ENCODE results near the gene LBHD2.

LBHD2 gene

DNA sequence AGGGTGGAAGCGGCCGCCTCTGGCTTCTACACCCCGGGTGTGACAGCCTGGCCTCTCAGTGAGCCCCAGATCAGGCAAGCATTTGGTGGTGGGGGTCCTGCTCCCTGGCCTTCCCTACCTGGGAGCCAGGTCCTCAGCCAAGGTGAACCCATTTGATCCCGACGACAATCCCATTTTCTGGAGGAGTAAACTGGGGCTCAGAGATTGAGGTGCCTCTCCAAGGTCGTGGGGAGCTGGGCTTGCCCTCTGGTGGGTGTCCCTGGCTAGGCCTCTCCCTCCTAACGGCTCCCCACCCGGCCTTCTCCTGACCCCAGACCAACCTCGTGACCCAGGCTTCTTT is 7.8 kb downstream of the LBHD2 start:
- DNase-seq = no peak

DNA sequence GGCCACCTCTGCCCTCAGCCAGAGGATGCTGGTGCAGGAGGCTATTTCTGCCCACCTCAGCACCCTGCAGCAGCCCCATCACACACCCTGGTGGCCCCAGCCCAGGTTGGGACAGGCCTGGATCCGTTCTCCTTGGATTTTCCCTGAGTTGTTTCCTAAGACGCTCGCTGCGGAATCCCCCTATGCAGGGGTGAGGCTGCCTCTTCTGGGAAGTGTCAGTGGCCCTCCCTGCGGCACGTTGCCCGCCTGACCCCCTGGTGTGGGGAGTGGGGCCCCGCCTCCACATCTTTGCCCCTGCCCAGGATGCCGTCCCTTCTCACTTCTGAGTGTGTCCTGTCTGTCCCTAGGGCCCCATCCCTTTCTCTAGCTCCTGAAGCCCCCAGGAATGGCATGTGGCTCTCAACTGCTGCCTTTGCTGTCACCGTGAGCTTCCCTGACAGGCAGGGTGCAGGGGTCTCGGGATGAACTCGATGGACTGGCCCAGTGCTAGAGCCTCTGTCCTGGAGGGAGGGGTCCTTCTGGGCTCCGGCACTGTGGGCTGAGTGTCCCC is 9.9 kb downstream of the LBHD2 start:
- DNase-seq = no peak

DNA sequence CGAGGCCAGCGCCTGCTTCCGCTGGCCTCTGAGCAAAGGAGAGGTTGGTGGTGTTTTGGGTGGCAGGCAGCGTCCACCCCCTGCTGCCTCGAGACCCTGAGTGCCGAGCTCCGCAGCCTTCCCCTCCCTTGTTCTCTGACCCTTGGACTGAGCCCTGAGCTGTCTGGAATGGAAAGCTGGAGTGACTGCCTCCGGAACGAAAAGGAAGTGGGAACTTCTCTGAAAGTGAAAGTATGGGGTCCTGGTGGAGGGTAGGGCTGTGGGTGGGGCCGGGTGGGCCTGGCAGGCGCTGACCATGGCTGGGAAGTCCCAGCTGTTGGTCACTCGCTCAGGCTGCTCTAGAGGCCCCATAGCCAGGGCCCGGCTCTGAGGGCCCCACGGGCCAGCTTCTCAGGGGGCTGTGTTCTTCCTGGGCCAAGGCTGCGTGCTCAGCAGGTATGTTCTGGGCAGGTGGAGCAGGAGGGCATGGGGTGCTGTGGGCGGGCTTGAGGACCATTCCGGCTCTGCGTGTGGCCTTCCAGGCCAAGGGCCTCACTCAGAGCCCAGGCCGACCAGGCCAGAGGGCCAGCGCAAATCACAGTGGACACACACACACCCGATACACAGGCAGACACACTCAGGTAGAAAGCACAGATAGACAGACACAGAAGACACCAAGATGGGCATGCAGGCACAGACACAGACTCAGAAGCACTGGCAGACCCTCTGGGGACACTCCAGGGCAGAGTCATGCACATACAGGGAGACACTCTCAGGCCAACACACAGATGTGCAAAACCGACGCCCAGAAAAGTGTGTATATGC is 10.6 kb downstream of the LBHD2 start, which contains the start of gene EXOC3L4:
Gene EXOC3L4, plus strand, starts transcription at position 320 of the 804 bp plus-strand sequence. CDS start 5,495 bp downstream, outside the sequence.
- no peak for DNase-seq

DNA sequence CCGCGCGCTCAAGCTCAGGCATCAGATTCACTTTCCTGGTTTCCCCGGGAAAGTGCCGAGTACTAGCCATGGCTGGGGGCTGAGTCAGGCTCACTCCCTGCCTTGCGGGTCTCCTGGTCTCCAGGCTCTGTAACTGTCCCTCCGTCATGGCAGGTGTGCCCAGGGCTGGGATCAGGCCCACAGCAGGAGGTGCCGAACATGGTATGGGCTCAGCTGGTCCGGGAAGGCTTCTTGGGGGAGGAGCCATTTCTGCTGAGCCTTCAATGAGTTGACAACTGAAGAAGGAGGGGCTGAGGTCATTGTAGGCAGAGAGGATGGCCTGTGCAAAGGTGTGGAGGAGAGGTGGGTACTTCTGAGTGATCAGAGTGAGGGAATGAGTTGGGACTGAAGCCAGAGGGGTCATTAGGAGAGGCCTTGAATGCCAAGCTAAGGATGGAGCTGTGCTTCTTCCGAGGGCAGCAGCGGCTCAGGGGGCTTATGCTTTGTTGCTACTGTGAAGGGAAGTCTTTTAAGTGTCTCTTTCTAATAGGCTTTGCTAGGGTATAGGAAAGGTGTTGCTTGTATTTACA is 11.3 kb downstream of the LBHD2 start:
- DNase-seq = no peak

DNA sequence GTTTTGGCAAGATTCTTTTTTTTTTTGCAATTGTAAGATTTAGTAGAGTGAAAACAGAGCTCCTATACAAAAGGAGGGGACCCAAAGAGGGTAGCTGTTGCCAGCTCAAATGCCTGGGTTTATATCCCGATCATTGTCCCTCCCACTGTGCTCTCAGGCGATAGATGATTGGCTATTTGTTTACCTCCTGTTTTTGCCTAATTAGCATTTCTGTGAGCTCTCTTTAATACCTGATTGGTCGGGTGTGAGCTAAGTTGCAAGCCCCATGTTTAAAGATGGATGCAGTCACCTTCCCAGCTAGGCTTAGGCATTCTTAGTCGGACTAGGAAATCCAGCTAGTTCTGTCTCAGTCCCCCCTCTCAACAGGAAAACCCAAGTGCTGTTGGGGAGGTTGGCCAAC is 12.4 kb downstream of the LBHD2 start:
- no peak for DNase-seq

DNA sequence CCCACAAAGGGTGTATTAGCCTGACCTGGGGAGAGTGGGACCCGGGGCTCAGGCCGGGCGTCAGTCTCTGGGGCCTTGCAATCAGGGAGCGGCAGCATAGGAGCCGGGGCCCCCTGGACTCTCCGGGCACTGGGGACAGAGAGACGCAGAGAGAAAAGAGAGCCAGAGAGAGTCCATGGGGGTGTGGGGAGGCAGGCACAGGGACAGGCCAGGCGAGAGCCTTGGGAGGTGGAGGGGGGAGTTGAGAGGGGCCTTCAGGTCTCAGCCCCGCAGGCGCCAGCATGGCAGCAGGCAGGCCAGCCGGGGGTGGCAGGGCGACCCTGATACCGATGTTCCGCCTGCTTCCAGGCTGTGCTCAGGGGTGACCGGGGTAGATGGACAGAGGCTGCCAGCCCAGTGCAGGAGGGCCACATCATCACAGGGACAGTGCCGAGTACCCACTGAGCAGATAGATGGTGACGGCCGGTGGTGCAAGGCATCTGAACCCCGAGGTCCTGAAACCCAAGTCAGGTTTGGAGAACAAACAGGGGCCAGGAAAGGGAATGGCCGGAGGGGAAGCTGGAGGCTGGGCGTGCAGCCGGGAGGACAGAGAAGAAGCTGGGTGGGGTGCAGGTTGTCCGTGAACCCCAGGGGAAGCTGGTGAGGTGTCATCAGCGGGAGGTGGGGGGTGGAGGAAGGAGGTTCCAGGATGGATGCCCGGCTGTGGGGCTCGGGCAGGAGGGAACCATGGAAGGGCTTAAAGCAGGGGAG is 13.4 kb downstream of the LBHD2 start:
- no peak for DNase-seq

DNA sequence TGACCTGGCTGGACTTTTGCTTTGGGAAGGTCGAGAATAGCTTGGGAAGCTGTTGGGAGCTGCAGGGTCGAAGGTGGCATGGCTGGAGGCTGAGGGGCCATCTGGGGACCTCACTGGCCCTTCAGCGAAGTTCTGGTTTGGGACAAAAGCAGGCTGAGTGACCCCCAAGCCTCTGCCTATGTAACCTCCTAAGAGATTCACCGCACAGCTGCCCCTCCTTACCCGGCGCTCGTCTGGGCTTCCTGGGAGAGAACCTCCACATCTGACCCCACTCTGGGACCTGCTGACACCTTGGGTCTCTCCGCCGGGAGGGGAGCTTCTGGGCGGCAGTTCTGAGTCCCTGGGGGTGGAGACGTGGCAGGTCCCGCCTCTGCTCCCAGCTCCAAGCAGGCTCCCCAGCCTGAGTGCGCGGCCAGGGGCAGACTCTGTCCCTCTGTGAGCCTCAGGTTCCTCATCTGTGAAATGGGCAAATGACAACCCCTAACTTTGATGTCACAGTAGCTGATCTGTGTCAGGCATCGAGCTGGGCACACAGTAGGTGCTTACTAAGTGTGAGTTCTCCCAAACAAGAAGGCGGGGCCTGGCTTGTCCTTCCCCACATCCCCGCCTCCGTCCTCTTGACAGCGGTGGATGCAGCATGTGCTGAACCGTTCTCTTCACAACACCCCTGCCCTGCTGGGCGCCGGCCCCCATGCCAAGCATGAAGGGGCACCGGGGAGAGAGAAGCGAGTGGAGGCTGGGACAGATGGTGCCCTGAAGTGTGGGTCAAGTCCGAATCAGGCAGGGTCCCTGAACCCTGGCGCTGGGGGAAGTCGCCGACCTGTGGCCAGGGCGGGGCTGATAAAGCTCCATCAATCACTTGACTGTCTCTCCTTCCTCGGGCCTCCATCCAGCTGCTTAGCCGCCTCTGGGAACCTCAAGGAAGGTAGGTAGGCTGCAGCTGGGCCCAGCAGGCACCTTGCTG is 14.3 kb downstream of the LBHD2 start:
- no peak for DNase-seq

DNA sequence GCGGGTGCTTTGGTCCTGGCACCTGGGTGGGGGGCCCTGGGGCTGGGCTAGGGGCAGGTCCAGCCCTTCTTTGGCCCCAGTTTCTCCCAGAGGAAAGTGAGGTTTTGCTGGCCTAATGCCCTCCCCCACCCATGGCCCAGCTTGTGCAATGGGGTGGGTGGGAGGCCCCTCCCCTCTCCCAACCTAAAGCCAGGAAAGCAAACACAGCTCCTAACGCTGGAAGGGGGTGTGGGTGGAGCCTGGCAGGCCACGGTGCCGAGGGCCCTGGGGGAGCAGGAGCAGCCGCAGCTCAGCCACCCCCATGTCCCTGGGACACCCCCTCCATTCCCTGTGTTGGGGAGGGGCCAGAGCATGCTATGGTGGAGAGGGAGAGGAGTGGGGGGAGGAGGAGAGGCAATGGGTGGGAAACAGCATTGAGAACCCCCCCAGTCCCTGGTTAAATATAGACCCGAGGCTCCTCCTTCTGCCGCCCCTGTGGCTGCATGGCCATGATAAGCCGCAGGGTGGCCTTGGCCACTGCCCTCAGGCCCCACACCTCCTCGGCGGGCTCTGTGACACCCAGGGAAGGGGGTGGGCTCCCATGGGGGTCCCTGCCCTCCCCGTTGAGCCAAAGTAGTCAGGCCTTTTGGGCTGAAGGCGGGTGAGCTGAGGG is 15.2 kb downstream of the LBHD2 start:
- no peak for DNase-seq

DNA sequence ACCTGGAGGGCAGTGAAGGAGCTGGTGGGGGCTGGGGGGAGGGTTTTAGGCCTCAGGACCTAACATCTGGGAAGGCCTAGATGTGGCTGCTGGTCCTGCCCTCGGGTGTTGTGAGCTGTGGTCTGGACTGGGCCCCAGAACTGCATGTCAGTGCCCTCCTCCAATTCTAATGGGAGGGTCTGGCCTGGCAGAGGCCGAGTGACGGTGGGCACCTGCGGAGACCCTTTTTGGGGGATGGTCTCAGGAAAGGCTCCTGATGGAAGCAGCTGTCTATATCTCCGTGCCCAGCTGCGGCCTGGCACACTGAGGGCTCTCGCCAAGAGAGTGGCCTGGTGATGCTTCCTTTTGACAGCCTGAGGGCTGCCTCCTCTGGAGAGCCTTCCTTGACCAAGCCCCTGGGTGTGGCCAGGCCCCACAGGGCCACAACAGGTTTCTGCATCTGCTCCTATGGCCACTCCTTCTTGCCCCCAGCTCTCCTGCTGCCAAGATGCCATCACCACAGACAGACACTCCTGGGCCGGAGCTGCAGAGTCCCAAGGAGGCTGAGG is 15.8 kb downstream of the LBHD2 start:
- DNase-seq = no peak

DNA sequence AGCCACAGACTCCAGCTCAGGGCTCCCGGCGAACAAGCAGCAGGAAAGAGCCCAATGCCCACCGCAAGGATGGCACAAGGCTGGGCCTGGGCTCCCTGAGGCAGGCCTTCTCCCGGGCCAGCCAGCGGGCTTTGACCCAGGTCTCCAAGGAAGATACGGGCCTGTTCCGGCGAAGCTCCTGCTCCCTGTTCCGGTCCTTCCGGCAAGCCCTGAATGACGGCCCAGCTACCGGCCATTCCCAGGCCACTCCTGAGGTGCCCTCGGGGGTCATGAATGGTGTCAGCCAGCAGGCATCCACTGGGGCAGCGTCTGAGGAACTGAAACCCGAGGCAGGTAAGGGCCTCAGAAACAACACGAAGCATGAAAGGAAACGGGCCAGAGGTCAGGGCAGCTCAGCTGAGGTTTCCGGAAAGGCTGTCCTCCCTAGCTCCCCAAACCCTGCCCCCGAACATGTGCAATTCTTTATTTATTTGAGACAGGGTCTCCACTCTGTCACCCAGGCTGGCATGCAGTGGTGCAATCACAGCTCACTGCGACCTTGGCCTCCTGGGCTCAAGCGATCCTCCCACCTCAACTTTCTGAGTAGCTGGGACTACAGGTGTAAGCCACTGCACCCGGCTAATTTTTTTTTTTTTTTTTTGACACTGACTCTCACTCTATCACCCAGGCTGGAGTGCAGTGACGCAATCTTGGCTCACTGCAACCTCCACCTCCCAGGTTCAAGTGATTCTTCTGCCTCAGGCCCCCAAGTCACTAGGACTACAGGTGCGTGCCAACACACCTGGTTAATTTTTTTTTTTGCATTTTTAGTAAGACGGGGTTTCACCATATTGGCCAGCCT is 16.5 kb downstream of the LBHD2 start:
- DNase-seq = no peak

DNA sequence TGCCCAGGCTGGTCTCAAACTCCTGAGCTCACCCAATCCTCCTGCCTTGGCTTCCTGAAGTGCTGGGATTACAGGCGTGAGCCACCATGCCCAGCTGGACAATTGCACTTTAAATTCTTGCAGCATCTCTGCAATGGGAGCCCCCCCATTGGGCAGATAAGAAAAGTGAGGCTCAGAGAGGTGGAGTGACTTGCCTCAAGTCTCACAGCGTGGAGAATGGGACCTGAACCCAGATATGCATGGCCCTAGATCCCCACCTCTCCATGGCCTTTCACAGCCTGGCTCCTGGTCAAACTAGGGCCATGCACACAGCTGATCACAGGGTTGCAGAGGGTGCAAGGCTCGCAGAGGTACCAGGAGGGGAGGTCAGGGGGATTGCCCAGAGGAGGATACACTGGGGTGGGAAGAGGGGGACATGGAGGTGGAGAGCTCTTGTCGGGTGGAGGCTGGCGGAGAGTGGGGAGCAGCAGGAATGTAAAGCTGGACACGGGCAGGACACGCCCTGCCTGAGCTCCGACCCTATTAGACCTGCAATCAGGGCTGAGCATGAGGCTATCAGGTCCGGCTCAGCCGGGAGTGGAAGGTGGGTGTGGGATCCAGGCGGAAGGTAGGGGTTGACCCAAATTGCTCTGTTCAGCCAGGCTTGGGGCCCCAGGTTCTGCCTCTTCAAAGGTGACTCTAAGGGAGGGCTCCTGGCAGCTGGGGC is 17.4 kb downstream of the LBHD2 start:
- DNase-seq = no peak

DNA sequence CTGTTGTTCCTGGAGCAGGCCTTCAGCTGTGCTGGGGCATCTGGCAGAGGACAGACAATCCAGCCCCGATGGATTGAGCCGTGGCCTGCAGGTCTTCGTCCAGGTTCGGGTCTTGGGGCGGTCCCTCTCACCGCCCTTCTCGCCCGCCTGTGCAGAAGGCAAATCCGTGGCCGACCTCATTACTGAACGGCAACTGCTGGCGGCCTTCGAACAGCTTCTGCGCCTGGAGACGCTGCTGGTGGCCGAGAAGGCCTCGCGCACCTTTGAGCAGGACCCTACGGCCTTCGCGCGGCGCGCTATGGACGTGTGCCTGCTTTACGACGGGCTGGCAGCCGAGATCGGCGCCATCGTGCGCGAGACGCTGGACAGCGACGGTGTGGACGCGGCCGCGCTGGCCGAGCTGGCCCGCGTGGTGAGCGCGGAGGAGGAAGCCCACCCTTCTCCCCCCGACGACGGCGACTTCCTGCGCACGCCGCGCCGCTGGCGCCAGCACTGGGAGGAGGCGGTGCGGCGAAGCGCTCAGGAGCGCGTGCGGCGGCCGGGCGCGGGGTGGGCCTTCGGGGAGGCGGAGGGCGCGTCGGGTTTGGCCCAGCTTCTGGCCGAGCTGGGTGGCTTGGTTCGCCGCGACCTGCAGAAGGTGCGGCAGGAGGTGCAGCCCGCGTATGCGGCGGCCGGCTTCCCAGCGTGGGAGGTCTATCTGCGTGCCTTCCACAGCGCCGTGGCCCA is 18.1 kb downstream of the LBHD2 start:
- DNase-seq = no peak

DNA sequence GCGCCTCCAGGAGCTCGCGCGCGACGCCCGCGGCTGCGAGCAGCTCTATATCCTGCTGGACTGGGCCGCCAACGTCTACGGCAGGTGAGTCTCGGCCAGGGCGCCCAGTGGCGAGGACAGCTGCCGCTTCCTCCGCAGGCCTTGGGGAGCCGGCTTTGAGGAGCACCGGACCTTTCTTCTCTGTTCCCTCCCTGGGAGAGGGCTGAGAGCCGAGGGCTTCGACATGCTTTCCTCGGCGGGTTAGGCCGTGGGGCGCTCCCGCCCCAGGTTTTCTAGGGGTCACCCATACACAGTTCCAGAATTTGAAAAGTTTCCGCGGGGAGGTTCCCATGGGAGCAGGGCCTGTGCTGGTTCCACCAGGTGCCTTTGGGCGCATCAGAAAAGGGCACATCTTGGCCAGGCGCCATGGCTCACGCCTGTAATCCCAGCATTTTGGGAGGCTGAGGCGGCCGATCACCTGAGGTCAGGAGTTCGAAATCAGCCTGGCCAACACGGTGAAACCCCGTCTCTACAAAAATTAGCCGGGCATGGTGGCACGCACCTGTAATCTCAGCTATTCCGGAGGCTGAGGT is 18.8 kb downstream of the LBHD2 start:
- no peak for DNase-seq

DNA sequence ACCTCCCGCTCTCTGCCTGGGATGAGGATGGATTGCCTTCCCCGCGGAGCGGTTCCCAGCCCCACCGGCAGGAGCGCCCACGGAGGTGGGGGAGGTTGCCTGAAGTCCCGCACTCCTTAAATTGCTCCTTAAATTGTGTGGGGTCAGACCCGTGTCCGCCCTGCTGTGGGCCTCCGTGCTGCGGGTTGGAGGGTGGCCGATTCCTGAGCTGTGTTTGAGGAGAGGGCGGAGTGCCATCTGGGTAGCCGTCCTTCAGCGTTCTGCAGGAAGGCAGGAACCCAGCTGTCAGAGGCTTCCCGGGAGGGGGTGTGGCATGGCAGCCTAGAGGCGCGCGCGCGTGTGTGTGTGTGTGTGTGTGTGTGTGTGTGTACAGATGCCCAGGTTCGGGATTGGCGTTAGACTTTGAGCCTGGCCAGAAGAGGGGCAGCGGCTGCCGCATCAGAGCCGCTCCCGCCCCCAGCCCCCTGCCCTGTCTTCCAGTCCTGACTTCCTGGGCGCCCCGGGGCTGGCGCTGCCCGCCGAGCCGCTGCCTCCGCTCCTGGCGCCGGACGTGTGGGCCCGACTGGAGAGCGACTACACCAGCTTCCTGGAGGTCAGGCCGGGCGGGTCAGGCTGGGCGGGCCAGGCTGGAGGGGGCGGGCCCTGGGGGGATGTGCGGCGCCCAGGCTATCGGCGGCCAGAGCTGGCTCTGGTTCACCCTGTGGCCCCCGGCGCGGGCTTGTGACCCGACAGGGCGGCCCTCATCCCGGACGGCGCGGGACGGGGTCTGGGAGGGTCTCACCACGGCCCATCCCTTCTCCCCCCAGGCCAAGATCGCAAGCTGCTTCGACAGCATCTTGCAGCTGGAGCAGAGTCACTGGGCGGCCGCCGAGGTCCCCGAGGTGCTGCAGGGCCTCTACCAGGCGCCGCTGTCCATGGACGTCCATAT is 19.7 kb downstream of the LBHD2 start:
- no peak for DNase-seq

DNA sequence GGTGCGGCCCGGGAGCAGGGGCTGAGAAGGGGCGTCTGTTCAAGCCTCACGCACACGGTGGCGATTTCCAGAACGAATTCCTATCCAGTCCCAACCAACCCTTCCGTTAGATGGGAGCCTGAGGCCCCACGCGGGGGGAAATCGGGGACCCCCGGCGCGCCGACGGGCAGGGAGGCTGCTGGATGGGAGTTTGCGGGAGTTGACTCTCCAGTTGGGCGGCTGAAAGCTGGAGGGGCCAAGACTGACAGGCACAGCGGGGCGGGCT is 20.3 kb downstream of the LBHD2 start:
- DNase-seq = no peak

DNA sequence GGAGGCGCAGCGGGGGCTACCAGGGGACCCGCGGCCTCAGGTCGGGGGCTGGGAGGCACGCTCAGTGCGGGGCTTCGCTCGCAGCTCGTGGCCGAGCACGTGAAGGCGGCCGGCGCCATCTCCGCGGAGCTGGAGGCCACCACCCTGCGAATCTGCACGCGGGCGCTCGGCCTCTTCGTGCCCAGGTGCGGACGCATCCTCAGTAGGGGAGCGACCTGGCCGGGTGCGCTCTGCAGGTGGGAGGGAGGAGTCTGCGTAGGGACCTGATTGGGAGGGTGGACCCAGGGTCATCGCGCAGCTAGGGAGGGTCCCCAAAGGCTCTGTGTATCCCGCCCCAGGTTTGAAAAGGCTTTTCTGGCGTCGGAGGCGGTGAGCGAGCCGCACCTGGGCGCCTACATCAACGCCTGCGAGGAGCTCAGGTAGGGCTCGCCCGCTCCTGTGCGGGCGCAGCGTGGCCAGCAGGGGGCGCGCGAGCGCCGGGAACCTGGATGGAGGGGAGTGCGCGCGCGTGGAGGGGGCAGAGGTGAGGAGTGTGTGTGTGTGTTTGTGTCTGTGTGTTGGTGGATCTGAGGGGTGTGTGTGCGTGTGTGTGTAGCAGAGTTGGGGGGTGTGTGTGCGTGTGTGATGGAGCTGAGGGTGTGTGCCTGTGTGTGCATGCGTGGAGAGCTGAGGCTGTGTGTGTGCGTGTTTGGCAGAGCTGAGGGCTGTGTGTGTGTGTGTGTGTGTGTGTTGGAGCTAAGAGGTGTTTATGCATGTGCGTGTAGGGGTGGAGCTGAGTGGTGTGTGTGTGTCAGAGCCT is 20.8 kb downstream of the LBHD2 start:
- peak in 1 of 2 donors; percentile 37 for DNase-seq

DNA sequence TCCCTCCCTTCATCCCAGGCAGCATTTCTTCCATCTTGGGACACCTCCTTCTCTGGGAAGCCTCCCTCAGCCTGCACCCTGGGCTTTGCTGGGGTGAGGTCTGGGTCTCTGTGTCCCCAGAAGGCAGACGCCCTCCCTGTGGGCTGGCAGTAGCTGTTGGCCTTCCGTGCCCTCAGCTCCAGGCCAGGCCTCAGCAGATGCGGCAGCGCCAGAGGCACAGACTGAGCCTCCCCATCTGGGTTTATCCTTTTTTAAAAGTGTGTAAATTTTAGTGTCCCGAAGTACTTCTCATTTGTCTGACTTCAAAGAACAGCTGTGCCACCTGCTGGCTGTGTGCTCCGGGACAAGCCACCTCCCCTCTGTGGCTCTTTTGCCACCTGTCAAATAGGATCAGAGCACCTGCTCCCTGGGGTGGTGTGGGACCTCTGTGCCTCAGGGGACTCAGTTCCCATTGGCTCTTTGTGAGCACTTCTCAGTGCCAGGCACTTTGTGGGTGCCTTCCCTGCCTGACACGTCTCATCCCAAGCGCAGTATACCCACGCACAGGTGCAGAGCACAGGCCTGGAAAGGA is 21.7 kb downstream of the LBHD2 start:
- no peak for DNase-seq

Measured in bone marrow (tissue), 2 donors.